SK-N-SH (cell line): ENCODE results near the gene EFCAB8. TPM values are rescaled to one million over a fixed set of nuclear protein-coding genes. Genes with fewer than 3 reads are reported as not detected.

ENCODE experiments used
- CTCF ChIA-PET: fragments of 300-600, 350-600 bp; formaldehyde crosslinking; extraction: SDS; loops from one replicate; lab custom pipeline; 2021; lab: Yijun Ruan, JAX
- POLR2A ChIA-PET: fragments of 350-600 bp; sonication (Branson Sonifier 250); formaldehyde crosslinking; extraction: SDS; loops from one replicate; lab custom pipeline; 2020; ENCODE audit warnings: antibody characterized with exemption, inconsistent platforms; lab: Yijun Ruan, JAX
- DNase-seq: peaks from one replicate; pipeline ENCODE4 v3.0.0; 2012
- H2AFZ ChIP-seq: fragments of 200-600 bp; sonication (generic); 2 replicates; pipeline ENCODE4 v1.8.1; 2016; ENCODE audit warnings: antibody characterized with exemption, mild to moderate bottlenecking, low read depth
- H3F3A ChIP-seq: fragments of 200-600 bp; sonication (generic); replicated peaks from 2 replicates; pipeline ENCODE3; 2016; ENCODE audit warnings: antibody characterized with exemption, mild to moderate bottlenecking; ENCODE audit not compliant: insufficient read depth
- H3K27ac ChIP-seq, 2 experiments: fragments of 200-500 bp in 1 of 2; fragments of 200-600 bp in 1 of 2; sonication (Bioruptor generic) in 1 of 2; sonication (generic), shearing (Covaris generic) in 1 of 2; 2 replicates each; pipeline versions ENCODE4 v1.5.1 to v1.6.1; 2014 to 2016; ENCODE audit warnings: low read depth in 2 of 2, inconsistent platforms in 1 of 2, low read length in 1 of 2, mild to moderate bottlenecking in 1 of 2, mixed read lengths in 1 of 2
- H3K27me3 ChIP-seq: fragments of 200-600 bp; sonication (generic), shearing (Covaris generic); 2 replicates; pipeline ENCODE4 v1.6.1; 2016; ENCODE audit warnings: mixed run types; ENCODE audit not compliant: insufficient read depth
- H3K36me3 ChIP-seq, 2 experiments: fragments of 200-500 bp in 1 of 2; fragments of 200-600 bp in 1 of 2; sonication (Bioruptor generic) in 1 of 2; sonication (generic) in 1 of 2; replicated peaks in 1 of 2; 2 replicates each; pipeline versions ENCODE3 to v1.5.1; 2014 to 2016; ENCODE audit warnings: low read length in 1 of 2, mild to moderate bottlenecking in 1 of 2; ENCODE audit not compliant: insufficient read depth in 2 of 2, control insufficient read depth in 1 of 2
- H3K4me1 ChIP-seq, 2 experiments: fragments of 200-500 bp in 1 of 2; fragments of 200-600 bp in 1 of 2; sonication (Bioruptor generic) in 1 of 2; sonication (generic), shearing (Covaris generic) in 1 of 2; 2 replicates each; pipeline versions ENCODE4 v1.5.1 to v1.6.1; 2014 to 2016; ENCODE audit warnings: low read depth in 1 of 2, low read length in 1 of 2, mixed run types in 1 of 2; ENCODE audit not compliant: insufficient read depth in 2 of 2, control insufficient read depth in 1 of 2
- H3K4me2 ChIP-seq: fragments of 200-600 bp; sonication (generic), shearing (Covaris generic); 2 replicates; pipeline ENCODE4 v1.6.1; 2017; ENCODE audit warnings: mixed run types
- H3K4me3 ChIP-seq, 2 experiments: fragments of 200-500 bp in 1 of 2; fragments of 200-600 bp in 1 of 2; sonication (Bioruptor generic) in 1 of 2; sonication (generic), shearing (Covaris generic) in 1 of 2; 2 replicates each; pipeline versions ENCODE4 v1.5.1 to v1.8.1; 2014 to 2016; ENCODE audit warnings: low read depth in 2 of 2, inconsistent platforms in 1 of 2, low read length in 1 of 2, mild to moderate bottlenecking in 1 of 2, mixed read lengths in 1 of 2, moderate library complexity in 1 of 2
- H3K79me2 ChIP-seq: fragments of 200-600 bp; sonication (generic); 2 replicates; pipeline ENCODE4 v1.8.1; 2017; ENCODE audit warnings: mild to moderate bottlenecking; ENCODE audit not compliant: insufficient read depth
- H3K9ac ChIP-seq: fragments of 200-600 bp; sonication (generic); 2 replicates; pipeline ENCODE4 v1.6.1; 2017; ENCODE audit warnings: mixed run types
- H3K9me2 ChIP-seq: fragments of 200-600 bp; sonication (generic); 2 replicates; pipeline ENCODE4 v1.6.1; 2017; ENCODE audit warnings: mixed run types
- H3K9me3 ChIP-seq: fragments of 200-600 bp; sonication (generic); 2 replicates; pipeline ENCODE4 v1.6.1; 2017; ENCODE audit warnings: mixed run types, mild to moderate bottlenecking, moderate library complexity
- H4K20me1 ChIP-seq: fragments of 200-600 bp; sonication (generic); 2 replicates; pipeline ENCODE4 v1.6.1; 2017; ENCODE audit warnings: mild to moderate bottlenecking, mixed run types; ENCODE audit not compliant: insufficient read depth
- CTCF ChIP-seq: fragments of 200-600 bp; sonication (generic); IDR thresholded peaks from 2 replicates; pipeline ENCODE4 v1.6.1; 2017; ENCODE audit warnings: antibody characterized with exemption, mild to moderate bottlenecking, moderate library complexity
- EP300 ChIP-seq, 2 experiments: IDR thresholded peaks; 2 replicates each; pipeline versions ENCODE4 v1.4.0 to v1.6.1; 2012; ENCODE audit warnings: borderline replicate concordance in 1 of 2, low read depth in 1 of 2, low read length in 1 of 2
- RCOR1 ChIP-seq: fragments of 150-350 bp; IDR thresholded peaks from 2 replicates; pipeline ENCODE4 v1.6.1; 2017; ENCODE audit warnings: antibody characterized with exemption, low read length
- USF2 ChIP-seq: fragments of 150-350 bp; IDR thresholded peaks from 2 replicates; pipeline ENCODE4 v1.6.1; 2017; ENCODE audit warnings: antibody characterized with exemption, low read length, low read depth, borderline replicate concordance
- ZBTB33 ChIP-seq: IDR thresholded peaks from 2 replicates; pipeline ENCODE4 v1.4.0; 2012; ENCODE audit warnings: low read depth, borderline replicate concordance
- WGBS: methylation state at CpG from one replicate; pipeline ENCODE4 v1.1.6; 2017; ENCODE audit warnings: low lambda C conversion rate; 5-methylcytosine and 5-hydroxymethylcytosine counted together
- polyA plus RNA-seq, 3 experiments: library from polyadenylated mRNA; depleted of rRNA; stranded (reverse); fragments of >200 nt; gene quantifications; 2 replicates each; pipeline ENCODE4 v1.2.3, GENCODE V29; 2012

EFCAB8 gene
- polyA plus RNA-seq, 1 of the 3 experiments (the other 2 are of a cell fraction) = not detected

GRCh38 chr20:32822225-32822624, 36.5 kb upstream of the EFCAB8 start:
- Histone ChIP-seq H3K9ac (no peak overlapping the region), H3K36me3 (peaks cover 3 to 10% of the 10 kb centered on the region in 2 experiments), H3K79me2 (peaks cover 73% of the 10 kb centered on the region), H3K9me3 (no peaks in the 10 kb centered on the region), H3K4me3 (no peak overlapping the region), H3K27ac (no peak overlapping the region), H3K4me2 (peak overlapping the region; percentile 77; the same call in 1 of the 2 replicates), H2AFZ (no peak overlapping the region), H3K9me2 (no peaks in the 10 kb centered on the region), H3F3A (peaks cover 6% of the 10 kb centered on the region), H3K27me3 (no peaks in the 10 kb centered on the region), H3K4me1 (peaks cover 19 to 24% of the 10 kb centered on the region in 2 experiments; a peak in 2 of 4 replicates), H4K20me1 (peaks cover 62% of the 10 kb centered on the region)
- 96% methylated on average over 5 of the region's 5 CpGs for WGBS
- POLR2A ChIA-PET = interaction anchor here (0.9 kb wide), 1 partner anchor 79 kb away, joined by 3 read pairs; the partner anchor contains the start of gene COMMD7
- DNase-seq = no peak
- TF ChIP-seq ZBTB33 (no peak), EP300 (IDR thresholded peaks at IDR 0.05; ENCODE audit: borderline replicate concordance in 1 of 2, low read depth in 1 of 2, low read length in 1 of 2) (no peak), USF2 (no peak), CTCF (no peak)
- TF ChIP-seq, all 33 proteins: peak for 0
- CTCF ChIA-PET = interaction anchor here (1.7 to 2.4 kb wide), 2 partner anchors 32 to 44 kb away, joined by 3 to 13 read pairs; no protein-coding TSS in a partner anchor

GRCh38 chr20:32823078-32823477, 35.6 kb upstream of the EFCAB8 start:
- Histone ChIP-seq H3K36me3 (peaks cover 7 to 15% of the 10 kb centered on the region in 2 experiments), H3F3A (peaks cover 6% of the 10 kb centered on the region), H2AFZ (no peak overlapping the region), H3K4me2 (peak overlapping the region; percentile 35; the same call in 1 of the 2 replicates), H3K9me2 (no peaks in the 10 kb centered on the region), H3K27me3 (no peaks in the 10 kb centered on the region), H3K4me3 (no peak overlapping the region), H3K4me1 (peaks cover 19 to 28% of the 10 kb centered on the region in 2 experiments; a peak in 2 of 4 replicates), H3K9ac (no peak overlapping the region), H3K9me3 (no peaks in the 10 kb centered on the region), H3K79me2 (peaks cover 81% of the 10 kb centered on the region), H3K27ac (peak overlapping the region in 1 of 2 experiments; percentile 16; a peak in 1 of 4 replicates)
- ChIA-PET POLR2A (no interaction called here), CTCF (no interaction called here)
- no peak for DNase-seq
- TF ChIP-seq RCOR1 (no peak), CTCF (peak; percentile 8; the same call in 1 of the 2 replicates)
- TF ChIP-seq, all 33 proteins: peak for 1
- 100% methylated on average over 3 of the region's 3 CpGs for WGBS
- H4K20me1 ChIP-seq = peaks cover 71% of the 10 kb centered on the region
